MCF 10A (cell line): ENCODE data around the gene AGBL4. TPM values are rescaled to one million over a fixed set of nuclear protein-coding genes. Genes with fewer than 3 reads are reported as not detected.

ENCODE experiments used
- BruUV-seq: library from RNA; stranded (reverse); fragments of 400-500 nt; replicated peaks from 2 replicates; lab custom pipeline; 2021; lab: Mats Ljungman, UMichigan
- CTCF ChIA-PET: fragments of 300-600 bp; sonication (Branson Sonifier 250); formaldehyde crosslinking; extraction: SDS; loops from one replicate; lab custom pipeline; 2021; ENCODE audit warnings: antibody characterized with exemption, inconsistent platforms; lab: Yijun Ruan, JAX
- POLR2A ChIA-PET: fragments of 300-600, 350-650 bp; sonication (Branson Sonifier 250); formaldehyde crosslinking; extraction: SDS; loops from one replicate; lab custom pipeline; 2020; ENCODE audit warnings: antibody characterized with exemption, inconsistent platforms; lab: Yijun Ruan, JAX
- DNase-seq: peaks from one replicate; pipeline ENCODE4 v3.0.0-alpha.2; 2018; ENCODE audit not compliant: unreplicated experiment
- H3K27ac Mint-ChIP-seq: one replicate; pipeline ENCODE4 v1.8.0; 2022; ENCODE audit warnings: mild to moderate bottlenecking, low read depth, mixed read lengths; ENCODE audit not compliant: unreplicated experiment
- H3K27me3 Mint-ChIP-seq: one replicate; pipeline ENCODE4 v1.8.0; 2022; ENCODE audit warnings: mixed read lengths; ENCODE audit not compliant: insufficient read depth, unreplicated experiment
- H3K36me3 Mint-ChIP-seq: one replicate; pipeline ENCODE4 v1.8.0; 2022; ENCODE audit warnings: mild to moderate bottlenecking, moderate library complexity, mixed read lengths; ENCODE audit not compliant: insufficient read depth, unreplicated experiment
- H3K4me1 Mint-ChIP-seq: one replicate; pipeline ENCODE4 v1.8.0; 2022; ENCODE audit warnings: mixed read lengths; ENCODE audit not compliant: insufficient read depth, unreplicated experiment
- H3K4me3 Mint-ChIP-seq: one replicate; pipeline ENCODE4 v1.8.0; 2022; ENCODE audit warnings: mild to moderate bottlenecking, moderate library complexity, mixed read lengths; ENCODE audit not compliant: unreplicated experiment
- H3K9me3 Mint-ChIP-seq: one replicate; pipeline ENCODE4 v1.8.0; 2022; ENCODE audit warnings: mixed read lengths; ENCODE audit not compliant: unreplicated experiment
- CTCF ChIP-seq: fragments of 200-600 bp; IDR thresholded peaks from one replicate; pipeline ENCODE4 v1.8.0; 2022; ENCODE audit warnings: antibody characterized with exemption, mild to moderate bottlenecking; ENCODE audit not compliant: unreplicated experiment
- intact Hi-C: fragments of 100-400 bp; cut with micrococcal nuclease; formaldehyde crosslinking; loops from 2 replicates; pipeline ENCODE4 v1.14.1; 2022
- total RNA-seq: library from RNA; stranded (reverse); gene quantifications from 2 replicates; pipeline ENCODE4 v1.2.3, GENCODE V29; 2022

The AGBL4 gene
- total RNA-seq, 1 experiment from 2014 or later: not detected

- no peak for TF ChIP-seq CTCF
Measured at GRCh38 chr1:48687282-48688045, 1336.3 kb downstream of the AGBL4 start.

DNA sequence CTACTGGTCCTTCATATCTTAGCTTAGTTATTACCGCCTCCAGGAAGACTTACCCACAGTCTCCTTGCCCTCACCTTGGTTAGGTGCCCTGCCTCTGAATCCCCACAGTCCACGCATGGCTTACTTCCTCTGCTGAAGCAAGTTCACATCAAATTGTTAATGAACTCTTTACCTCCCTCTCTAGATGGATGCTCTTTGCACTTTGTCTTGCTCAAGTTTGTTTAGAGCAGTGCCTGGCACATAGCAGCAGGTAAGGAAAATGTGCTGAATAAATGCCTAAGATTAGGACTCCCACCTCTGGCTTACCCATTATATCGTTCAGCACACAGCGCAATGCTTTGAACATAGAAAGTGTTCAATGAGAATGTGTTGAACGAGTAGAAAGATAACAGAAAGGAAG is 1337.6 kb downstream of the AGBL4 start:
- POLR2A ChIA-PET: no interaction called here
- intact Hi-C loops: no loop called here

More at GRCh38 chr1:48687282-48688045, 1336.3 kb downstream of the AGBL4 start:
- Mint-ChIP-seq H3K27me3 (peaks cover 26% of the 10 kb centered on the region), H3K9me3 (no peaks in the 10 kb centered on the region), H3K36me3 (no peaks in the 10 kb centered on the region), H3K4me3 (no peak overlapping the region), H3K27ac (no peak overlapping the region), H3K4me1 (no peaks in the 10 kb centered on the region)
- CTCF ChIA-PET: interaction anchor here (0.5 to 3.3 kb wide), 5 partner anchors 9 to 1579 kb away, joined by 3 to 27 read pairs (median 4); no protein-coding TSS in a partner anchor
- BruUV-seq: no TSS peak
- intact Hi-C loops: no loop called here
- POLR2A ChIA-PET: no interaction called here
- no peak for DNase-seq

GRCh38 chr1:48684381-48684780 is 1339.4 kb downstream of the AGBL4 start:
- Mint-ChIP-seq H3K4me1 (no peaks in the 10 kb centered on the region), H3K27ac (no peak overlapping the region), H3K36me3 (no peaks in the 10 kb centered on the region), H3K27me3 (peaks cover 13% of the 10 kb centered on the region), H3K9me3 (no peaks in the 10 kb centered on the region), H3K4me3 (no peak overlapping the region)
- no peak for DNase-seq
- TF ChIP-seq CTCF: no peak
- CTCF ChIA-PET: interaction anchor here (3.0 kb wide), 1 partner anchor 13 kb away, joined by 17 read pairs; no protein-coding TSS in a partner anchor
- intact Hi-C loops: no loop called here
- no TSS peak for BruUV-seq
- POLR2A ChIA-PET: no interaction called here

More for the DNA sequence above, 1337.6 kb downstream of the AGBL4 start:
- TF ChIP-seq CTCF: no peak
- Mint-ChIP-seq H3K27me3 (peaks cover 13% of the 10 kb centered on the region), H3K9me3 (no peaks in the 10 kb centered on the region), H3K4me3 (no peak overlapping the region), H3K27ac (no peak overlapping the region), H3K36me3 (no peaks in the 10 kb centered on the region), H3K4me1 (no peaks in the 10 kb centered on the region)
- no peak for DNase-seq
- BruUV-seq: no TSS peak
- CTCF ChIA-PET: interaction anchor here (1.7 to 3.0 kb wide), 2 partner anchors 9 to 11 kb away, joined by 15 to 17 read pairs; no protein-coding TSS in a partner anchor

- Mint-ChIP-seq H3K9me3 (no peaks in the 10 kb centered on the region), H3K27ac (no peak overlapping the region), H3K27me3 (peaks cover 13% of the 10 kb centered on the region), H3K4me1 (no peaks in the 10 kb centered on the region), H3K36me3 (no peaks in the 10 kb centered on the region), H3K4me3 (no peak overlapping the region)
- CTCF ChIA-PET: interaction anchor here (1.1 to 3.0 kb wide), 2 partner anchors 8 to 14 kb away, joined by 3 to 17 read pairs; no protein-coding TSS in a partner anchor
- POLR2A ChIA-PET: no interaction called here
- BruUV-seq: no TSS peak
- no peak for DNase-seq
- intact Hi-C loops: no loop called here
- TF ChIP-seq CTCF: no peak
Measured at GRCh38 chr1:48683839-48684238, 1339.9 kb downstream of the AGBL4 start.
